H1 (cell line): ENCODE measurements around the gene C19orf53. TPM values are rescaled to one million over a fixed set of nuclear protein-coding genes. Genes with fewer than 3 reads are reported as not detected.

Source experiments
- CTCF ChIA-PET: fragments of 300-600 bp; sonication (Branson Sonifier 250); formaldehyde crosslinking; loops from one replicate; lab custom pipeline; 2021; ENCODE audit not compliant: partially characterized antibody; lab: Charles Lee
- POLR2A ChIA-PET: fragments of 300-600 bp; sonication (Branson Sonifier 250); formaldehyde crosslinking; loops from one replicate; lab custom pipeline; 2021; ENCODE audit warnings: inconsistent platforms; ENCODE audit not compliant: partially characterized antibody; lab: Charles Lee
- DNase-seq, 2 experiments: peaks; one replicate each; pipeline versions ENCODE4 v3.0.0 to v3.0.0-alpha.2; 2010 to 2022; ENCODE audit warnings: low spot score in 2 of 2, low read depth in 1 of 2, mixed read lengths in 1 of 2
- FAIRE-seq: peaks from 2 replicates; lab custom pipeline; 2011; peaks lifted over from hg19 to GRCh38; lab: Jason Lieb, UNC
- H2AFZ ChIP-seq: 2 replicates; pipeline ENCODE4 v1.8.1; 2012; ENCODE audit warnings: low read length, inconsistent platforms
- H2AK5ac ChIP-seq: 2 replicates; pipeline ENCODE4 v1.6.1; 2013; ENCODE audit warnings: low read depth, low read length
- H2BK120ac ChIP-seq: replicated peaks from 2 replicates; pipeline ENCODE3; 2013; ENCODE audit warnings: low read depth, low read length, inconsistent platforms
- H2BK12ac ChIP-seq: 2 replicates; pipeline ENCODE4 v1.6.1; 2013; ENCODE audit warnings: low read depth, low read length
- H2BK15ac ChIP-seq: 2 replicates; pipeline ENCODE4 v1.6.1; 2013; ENCODE audit warnings: low read length
- H2BK20ac ChIP-seq: 2 replicates; pipeline ENCODE4 v1.6.1; 2013; ENCODE audit warnings: low read length
- H2BK5ac ChIP-seq: 2 replicates; pipeline ENCODE4 v1.6.1; 2013; ENCODE audit warnings: low read depth, low read length
- H3K14ac ChIP-seq: 2 replicates; pipeline ENCODE4 v1.6.1; 2013; ENCODE audit warnings: inconsistent platforms; ENCODE audit not compliant: insufficient read length
- H3K18ac ChIP-seq: 2 replicates; pipeline ENCODE4 v1.6.1; 2013; ENCODE audit warnings: low read length; ENCODE audit errors: extremely low read depth
- H3K23ac ChIP-seq: 2 replicates; pipeline ENCODE4 v1.6.1; 2013; ENCODE audit warnings: inconsistent platforms; ENCODE audit not compliant: insufficient read length
- H3K23me2 ChIP-seq: 2 replicates; pipeline ENCODE4 v1.6.1; 2013; ENCODE audit warnings: low read depth, low read length
- H3K27ac ChIP-seq: 2 replicates; pipeline ENCODE4 v1.6.1; 2011; ENCODE audit warnings: low read depth, low read length, inconsistent platforms
- H3K27me3 ChIP-seq, 4 experiments: replicated peaks in 1 of 4; 1 replicate in 1 of 4; 2 replicates in 3 of 4; pipeline versions ENCODE4 v1.6.1 to v1.8.1; 2011 to 2013; ENCODE audit warnings: low read length in 3 of 4, mild to moderate bottlenecking in 3 of 4, inconsistent platforms in 2 of 4, mixed read lengths in 2 of 4, moderate library complexity in 1 of 4; ENCODE audit not compliant: control insufficient read depth in 3 of 4, insufficient read depth in 3 of 4; ENCODE audit errors: extremely low read depth in 1 of 4
- H3K36me3 ChIP-seq, 4 experiments: 2 replicates each; pipeline versions ENCODE4 v1.6.1 to v1.8.1; 2011 to 2013; ENCODE audit warnings: mild to moderate bottlenecking in 4 of 4, low read length in 3 of 4, moderate library complexity in 2 of 4, control low read depth in 1 of 4, inconsistent platforms in 1 of 4; ENCODE audit not compliant: insufficient read depth in 4 of 4, control insufficient read depth in 2 of 4
- H3K4ac ChIP-seq: replicated peaks from 2 replicates; pipeline ENCODE3; 2013; ENCODE audit warnings: low read length, low read depth, mixed read lengths, inconsistent platforms; ENCODE audit not compliant: insufficient read length
- H3K4me1 ChIP-seq, 4 experiments: replicated peaks in 1 of 4; 1 replicate in 1 of 4; 2 replicates in 3 of 4; pipeline versions ENCODE4 v1.6.1 to v1.8.1; 2011 to 2013; ENCODE audit warnings: low read length in 3 of 4, inconsistent platforms in 2 of 4, mixed read lengths in 1 of 4; ENCODE audit not compliant: insufficient read depth in 4 of 4, control insufficient read depth in 3 of 4
- H3K4me2 ChIP-seq, 2 experiments: 2 replicates each; pipeline versions ENCODE4 v1.6.1 to v1.8.1; 2011 to 2013; ENCODE audit warnings: low read depth in 2 of 2, low read length in 2 of 2, control low read depth in 1 of 2, inconsistent platforms in 1 of 2, mild to moderate bottlenecking in 1 of 2; ENCODE audit not compliant: insufficient read depth in 1 of 2
- H3K4me3 ChIP-seq, 4 experiments: fragments of 200-600, 300-600 bp in 1 of 4; sonication (generic), shearing (Covaris generic), sonication (Bioruptor Twin) in 1 of 4; 2 replicates each; pipeline versions ENCODE4 v1.5.1 to v1.8.1; 2011 to 2016; ENCODE audit warnings: low read length in 4 of 4, low read depth in 3 of 4, control low read depth in 2 of 4, inconsistent platforms in 2 of 4, mild to moderate bottlenecking in 2 of 4, mixed read lengths in 1 of 4, moderate library complexity in 1 of 4; ENCODE audit not compliant: insufficient read depth in 2 of 4; ENCODE audit errors: extremely low read depth in 1 of 4
- H3K56ac ChIP-seq: replicated peaks from 2 replicates; pipeline ENCODE3; 2013; ENCODE audit warnings: low read depth, mild to moderate bottlenecking, mixed read lengths, low read length, inconsistent platforms; ENCODE audit not compliant: insufficient read length
- H3K79me1 ChIP-seq: 2 replicates; pipeline ENCODE4 v1.6.1; 2013; ENCODE audit warnings: low read depth, low read length, control low read depth
- H3K79me2 ChIP-seq, 2 experiments: 2 replicates each; pipeline versions ENCODE4 v1.6.1 to v1.8.1; 2012 to 2013; ENCODE audit warnings: low read length in 2 of 2, mild to moderate bottlenecking in 2 of 2, inconsistent platforms in 1 of 2; ENCODE audit not compliant: insufficient read depth in 2 of 2, control insufficient read depth in 1 of 2
- H3K9ac ChIP-seq, 4 experiments: replicated peaks in 1 of 4; 1 replicate in 1 of 4; 2 replicates in 3 of 4; pipeline versions ENCODE4 v1.6.1 to v1.8.1; 2011 to 2013; ENCODE audit warnings: low read depth in 3 of 4, low read length in 3 of 4, control low read depth in 2 of 4, mild to moderate bottlenecking in 2 of 4, moderate library complexity in 2 of 4, inconsistent platforms in 1 of 4; ENCODE audit errors: extremely low read depth in 1 of 4
- H3K9me3 ChIP-seq, 2 experiments: 2 replicates each; pipeline versions ENCODE4 v1.6.1 to v1.8.1; 2012 to 2013; ENCODE audit warnings: mild to moderate bottlenecking in 2 of 2, moderate library complexity in 2 of 2, control low read depth in 1 of 2, inconsistent platforms in 1 of 2, low read depth in 1 of 2, low read length in 1 of 2, mixed read lengths in 1 of 2; ENCODE audit not compliant: insufficient read depth in 2 of 2
- H4K20me1 ChIP-seq, 2 experiments: replicated peaks in 1 of 2; 2 replicates each; pipeline versions ENCODE3 to v1.8.1; 2011 to 2013; ENCODE audit warnings: inconsistent platforms in 2 of 2, low read length in 2 of 2, mild to moderate bottlenecking in 1 of 2; ENCODE audit not compliant: insufficient read depth in 2 of 2, control insufficient read depth in 1 of 2
- H4K5ac ChIP-seq: 2 replicates; pipeline ENCODE4 v1.6.1; 2013; ENCODE audit warnings: low read length, low read depth, mixed read lengths, inconsistent platforms; ENCODE audit not compliant: insufficient read length
- H4K8ac ChIP-seq: 2 replicates; pipeline ENCODE4 v1.8.0; 2013; ENCODE audit warnings: mild to moderate bottlenecking, moderate library complexity, low read length, inconsistent platforms; ENCODE audit not compliant: insufficient read depth; ENCODE audit errors: extremely low read depth
- H4K91ac ChIP-seq: replicated peaks from 2 replicates; pipeline ENCODE3; 2013; ENCODE audit warnings: low read length, mixed read lengths, inconsistent platforms; ENCODE audit not compliant: insufficient read length
- SIRT6 ChIP-seq: IDR thresholded peaks from one replicate; pipeline ENCODE4 v1.7.1; 2012; ENCODE audit warnings: low read length, inconsistent platforms
- WGBS, 2 experiments: shearing (Covaris generic) in 1 of 2; methylation state at CpG; one replicate each; pipeline versions ENCODE4 v1.1.6 to v1.1.7; 2013 to 2015; ENCODE audit warnings: low lambda C conversion rate in 2 of 2, mixed read lengths in 2 of 2, inconsistent platforms in 1 of 2, low coverage in 1 of 2, missing lambda C conversion rate in 1 of 2; ENCODE audit not compliant: insufficient replicate concordance in 2 of 2, insufficient coverage in 1 of 2, insufficient read length in 1 of 2; ENCODE audit errors: extremely low coverage in 1 of 2, missing lambda C conversion rate in 1 of 2; 5-methylcytosine and 5-hydroxymethylcytosine counted together
- polyA plus RNA-seq, 7 experiments: library from polyadenylated mRNA; depleted of rRNA in 3 of 7; stranded (reverse) in 5 of 7; unstranded in 2 of 7; fragments of >200 nt in 5 of 7; fragments of 200-250 nt in 2 of 7; gene quantifications; 1 replicate in 5 of 7; 2 replicates in 1 of 7; 4 replicates in 1 of 7; pipeline versions ENCODE4 v1.2.1 to v1.2.3, GENCODE V29; 2011 to 2013; ENCODE audit warnings: missing spikeins in 2 of 7, mixed read lengths in 2 of 7
- total RNA-seq: library from RNA; stranded (reverse); fragmentation: NEBNext Ultra II Directional; extraction: Animal tissue kit (Norgen Biotek cat#: 25700); gene quantifications from 2 replicates; pipeline ENCODE4 v1.2.1, GENCODE V29; 2021

Gene C19orf53
- total and polyA plus RNA-seq, 2 of the 8 experiments (the other 6 are each of a cell fraction or from before 2014, with no cell fraction given) = 104 to 169 TPM

DNA sequence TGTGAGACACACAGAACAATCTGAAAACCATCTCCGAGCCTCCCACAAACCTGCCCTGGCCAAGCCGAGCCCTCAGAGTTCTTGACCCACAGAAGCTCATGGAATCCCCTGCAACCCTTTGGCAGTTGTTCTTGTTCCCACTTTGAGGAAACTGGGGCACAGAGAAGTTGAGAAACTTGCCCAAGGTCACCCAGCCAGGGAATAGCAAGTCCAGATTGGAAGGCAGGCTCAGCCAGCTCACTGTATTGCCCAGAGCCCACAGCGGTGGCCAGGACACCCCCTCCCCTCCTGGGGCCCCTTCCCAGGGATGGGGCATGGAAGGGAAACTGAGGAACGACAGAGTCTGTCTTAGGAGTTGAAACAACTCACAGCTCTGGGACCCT, 22.8 kb downstream of the C19orf53 start:
- no peak overlapping the region; a peak in 2 of 8 replicates for H3K4me3 ChIP-seq
- peaks cover 5% of the 10 kb centered on the region; the same call in 1 of the 2 replicates for H3K79me1 ChIP-seq
- H2BK15ac ChIP-seq = no peak overlapping the region
- ChIA-PET CTCF (interaction anchor here (0.6 to 5.5 kb wide), 14 partner anchors 14 to 317 kb away, joined by 3 to 42 read pairs (median 4); partner anchors contain the start of gene C19orf53), POLR2A (interaction anchor here (0.9 to 6.7 kb wide), 15 partner anchors 11 to 67 kb away, joined by 3 to 60 read pairs (median 7); partner anchors contain the start of gene C19orf53)
- no peak overlapping the region for H3K14ac ChIP-seq
- peaks cover 0 to 3% of the 10 kb centered on the region in 2 experiments for H4K20me1 ChIP-seq
- H3K27me3 ChIP-seq = no peaks in the 10 kb centered on the region
- peaks cover 0 to 7% (median 4%) of the 10 kb centered on the region in 4 experiments; a peak in 4 of 7 replicates for H3K4me1 ChIP-seq
- H2BK120ac ChIP-seq = no peak overlapping the region
- 91% methylated on average over 3 of the region's 4 CpGs; no CpG with 5 or more reads in 1 of the 2 experiments for WGBS, 2 experiments
- peaks cover 8% of the 10 kb centered on the region; the same call in 1 of the 2 replicates for H3K23me2 ChIP-seq
- no peak overlapping the region for H4K8ac ChIP-seq
- no peak overlapping the region for H3K4ac ChIP-seq
- H3K36me3 ChIP-seq = peaks cover 3 to 9% (median 3%) of the 10 kb centered on the region in 4 experiments; a peak in 4 of 8 replicates
- no peak overlapping the region for H4K5ac ChIP-seq
- no peak overlapping the region for H3K56ac ChIP-seq
- DNase-seq (no peak), FAIRE-seq (no peak)
- H4K91ac ChIP-seq = no peak overlapping the region
- H3K4me2 ChIP-seq = peak overlapping the region in 1 of 2 experiments; percentile 93; a peak in 2 of 4 replicates
- peaks cover 0 to 12% of the 10 kb centered on the region in 2 experiments; a peak in 1 of 4 replicates for H3K79me2 ChIP-seq
- H3K9ac ChIP-seq = no peak overlapping the region
- no peak for TF ChIP-seq SIRT6
- H2BK12ac ChIP-seq = no peak overlapping the region
- H3K27ac ChIP-seq = no peak overlapping the region
- H2AFZ ChIP-seq = no peak overlapping the region
- no peaks in the 10 kb centered on the region for H3K9me3 ChIP-seq
- no peak overlapping the region for H2AK5ac ChIP-seq
- H3K23ac ChIP-seq = no peak overlapping the region
- H2BK5ac ChIP-seq = no peak overlapping the region
- H2BK20ac ChIP-seq = no peak overlapping the region
- no peak overlapping the region for H3K18ac ChIP-seq
